Mesenchymal stem cell (in vitro differentiated cells and primary cell): ENCODE results near the gene PRRC2B.
A peak's percentile ranks its signal among the peaks of the same experiment; 100 is the strongest.

Source experiments
- DNase-seq: peaks from one replicate; pipeline ENCODE4 v3.0.0-alpha.2; 2013
- H2AFZ ChIP-seq: one replicate; pipeline ENCODE4 v1.6.1; 2013; ENCODE audit warnings: low read depth, mild to moderate bottlenecking, control low read depth, inconsistent platforms, low read length, moderate library complexity
- H2AK5ac ChIP-seq: 2 replicates; pipeline ENCODE4 v1.6.1; 2013; ENCODE audit warnings: low read length, moderate library complexity, mild to moderate bottlenecking, inconsistent platforms; ENCODE audit not compliant: severe bottlenecking
- H2BK120ac ChIP-seq: one replicate; pipeline ENCODE4 v1.6.1; 2013; ENCODE audit warnings: low read depth, mild to moderate bottlenecking, inconsistent platforms, low read length, moderate library complexity
- H2BK12ac ChIP-seq, 2 experiments: one replicate each; pipeline ENCODE4 v1.6.1; 2013; ENCODE audit warnings: inconsistent platforms in 2 of 2, low read length in 2 of 2, mild to moderate bottlenecking in 2 of 2, moderate library complexity in 2 of 2, control low read depth in 1 of 2
- H2BK15ac ChIP-seq: one replicate; pipeline ENCODE4 v1.6.1; 2013; ENCODE audit warnings: mild to moderate bottlenecking, low read depth, inconsistent platforms; ENCODE audit not compliant: poor library complexity, severe bottlenecking
- H2BK5ac ChIP-seq: 2 replicates; pipeline ENCODE4 v1.6.1; 2013; ENCODE audit warnings: low read depth, mild to moderate bottlenecking, low read length, control low read depth, inconsistent platforms; ENCODE audit not compliant: poor library complexity, severe bottlenecking
- H3K14ac ChIP-seq, 2 experiments: one replicate each; pipeline ENCODE4 v1.6.1; 2013; ENCODE audit warnings: inconsistent platforms in 2 of 2, low read length in 2 of 2, control low read depth in 1 of 2, mild to moderate bottlenecking in 1 of 2, moderate library complexity in 1 of 2
- H3K18ac ChIP-seq, 2 experiments: one replicate each; pipeline ENCODE4 v1.6.1; 2013; ENCODE audit warnings: inconsistent platforms in 2 of 2, low read length in 2 of 2, control low read depth in 1 of 2, low read depth in 1 of 2, mild to moderate bottlenecking in 1 of 2
- H3K23ac ChIP-seq, 2 experiments: one replicate each; pipeline ENCODE4 v1.6.1; 2013; ENCODE audit warnings: inconsistent platforms in 2 of 2, low read length in 2 of 2, mild to moderate bottlenecking in 2 of 2, moderate library complexity in 2 of 2, control low read depth in 1 of 2
- H3K27ac ChIP-seq: 2 replicates; pipeline ENCODE4 v1.5.1; 2013; ENCODE audit warnings: mild to moderate bottlenecking, moderate library complexity, low read length, control low read depth, inconsistent platforms; ENCODE audit not compliant: poor library complexity, severe bottlenecking
- H3K27me3 ChIP-seq, 2 experiments: 2 replicates each; pipeline versions ENCODE4 v1.6.1 to v1.7.0; 2013; ENCODE audit warnings: low read length in 2 of 2, mild to moderate bottlenecking in 2 of 2, moderate library complexity in 2 of 2, control low read depth in 1 of 2, inconsistent platforms in 1 of 2; ENCODE audit not compliant: control insufficient read depth in 1 of 2, insufficient read depth in 1 of 2
- H3K36me3 ChIP-seq, 2 experiments: 2 replicates each; pipeline versions ENCODE4 v1.6.1 to v1.7.0; 2013; ENCODE audit warnings: low read length in 2 of 2, control low read depth in 1 of 2, inconsistent platforms in 1 of 2, low read depth in 1 of 2, mild to moderate bottlenecking in 1 of 2; ENCODE audit not compliant: insufficient read depth in 2 of 2, control insufficient read depth in 1 of 2
- H3K4ac ChIP-seq, 2 experiments: one replicate each; pipeline ENCODE4 v1.6.1; 2013; ENCODE audit warnings: inconsistent platforms in 2 of 2, low read length in 2 of 2, mild to moderate bottlenecking in 2 of 2, moderate library complexity in 2 of 2, control low read depth in 1 of 2, low read depth in 1 of 2
- H3K4me1 ChIP-seq: 2 replicates; pipeline ENCODE4 v1.6.1; 2013; ENCODE audit warnings: low read depth, low read length, control low read depth; ENCODE audit not compliant: control insufficient read depth, insufficient read depth
- H3K4me2 ChIP-seq: 2 replicates; pipeline ENCODE4 v1.6.1; 2013; ENCODE audit warnings: low read length, mild to moderate bottlenecking, inconsistent platforms; ENCODE audit not compliant: poor library complexity, severe bottlenecking
- H3K4me3 ChIP-seq, 2 experiments: 2 replicates each; pipeline versions ENCODE4 v1.5.1 to v1.7.0; 2013; ENCODE audit warnings: low read length in 2 of 2, mild to moderate bottlenecking in 2 of 2, control low read depth in 1 of 2, low read depth in 1 of 2; ENCODE audit not compliant: insufficient read depth in 1 of 2
- H3K79me1 ChIP-seq: replicated peaks from 2 replicates; pipeline ENCODE4 v1.6.1; 2013; ENCODE audit warnings: mild to moderate bottlenecking, control low read depth, low read length, inconsistent platforms; ENCODE audit not compliant: poor library complexity, severe bottlenecking
- H3K9ac ChIP-seq: 2 replicates; pipeline ENCODE4 v1.7.0; 2013; ENCODE audit warnings: mild to moderate bottlenecking, low read length, moderate library complexity
- H3K9me3 ChIP-seq: 2 replicates; pipeline ENCODE4 v1.7.0; 2013; ENCODE audit warnings: mild to moderate bottlenecking, low read length; ENCODE audit not compliant: control insufficient read depth
- H4K8ac ChIP-seq: one replicate; pipeline ENCODE4 v1.6.1; 2013; ENCODE audit warnings: inconsistent platforms, mild to moderate bottlenecking, low read length, moderate library complexity
- H4K91ac ChIP-seq: one replicate; pipeline ENCODE4 v1.6.1; 2013; ENCODE audit warnings: mild to moderate bottlenecking, low read length, inconsistent platforms
- WGBS: methylation state at CpG from one replicate; pipeline ENCODE4 v1.1.7; 2013; ENCODE audit warnings: mixed read lengths; 5-methylcytosine and 5-hydroxymethylcytosine counted together

The PRRC2B gene

DNA sequence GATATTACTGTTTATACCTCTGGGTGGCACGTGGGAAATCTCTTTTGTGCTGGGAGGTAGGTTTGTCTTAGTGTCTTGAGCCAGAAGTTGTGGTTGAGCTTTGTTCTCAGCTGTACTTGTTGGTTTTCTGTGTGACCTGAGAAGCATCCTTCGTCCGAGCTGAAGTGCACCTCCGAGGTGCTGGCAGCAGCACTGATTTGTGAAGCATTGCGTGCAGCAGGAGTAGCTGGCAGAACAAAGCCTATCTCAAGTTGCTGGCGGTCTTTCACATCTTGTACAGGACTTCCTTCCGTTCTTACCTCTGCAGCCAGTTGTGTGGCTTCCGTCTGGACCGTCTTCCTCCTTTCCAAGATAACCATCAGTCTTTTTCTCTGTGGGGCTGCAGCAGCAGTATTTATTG lies 4.3 kb downstream of the PRRC2B start:
- Histone ChIP-seq H4K91ac (no peak overlapping the region), H3K36me3 (peaks cover 3 to 5% of the 10 kb centered on the region in 2 experiments), H3K4me3 (peak overlapping the region in 1 of 2 experiments; percentile 48), H3K14ac (no peak overlapping the region), H4K8ac (no peak overlapping the region), H3K4ac (no peak overlapping the region), H3K27me3 (no peaks in the 10 kb centered on the region), H3K23ac (peak overlapping the region in 1 of 2 experiments; percentile 37), H3K18ac (no peak overlapping the region), H3K4me2 (no peak overlapping the region), H2BK120ac (no peak overlapping the region), H3K9ac (peak overlapping the region; percentile 94), H3K9me3 (no peaks in the 10 kb centered on the region), H2BK12ac (no peak overlapping the region), H2AK5ac (no peak overlapping the region), H2BK15ac (no peak overlapping the region), H2AFZ (no peak overlapping the region), H2BK5ac (no peak overlapping the region), H3K27ac (peak overlapping the region; percentile 3), H3K79me1 (no peaks in the 10 kb centered on the region), H3K4me1 (peaks cover 35% of the 10 kb centered on the region)
- WGBS = 87% methylated on average over 9 of the region's 9 CpGs
- DNase-seq = no peak

DNA sequence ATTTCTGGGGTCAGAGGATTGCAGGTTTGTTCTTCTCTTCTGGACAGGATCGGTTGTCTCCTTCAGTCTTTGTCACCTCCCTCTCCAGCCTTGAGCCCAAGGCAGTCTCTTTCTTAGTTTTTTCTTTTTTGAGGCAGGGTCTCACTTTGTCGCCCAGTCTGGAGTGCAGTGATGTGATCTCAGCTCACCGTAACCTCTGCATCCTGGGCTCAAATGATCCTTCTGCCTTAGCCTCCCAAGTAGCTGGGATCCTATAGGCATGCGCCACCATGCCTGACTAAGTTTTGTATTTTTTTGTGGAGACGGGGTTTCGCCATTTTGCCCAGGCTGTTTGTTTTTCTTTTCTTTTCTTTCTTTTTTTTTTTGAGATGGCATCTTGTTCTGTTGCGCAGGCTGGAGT lies 6.1 kb downstream of the PRRC2B start:
- H3K4me3 ChIP-seq = no peak overlapping the region
- no peaks in the 10 kb centered on the region for H3K9me3 ChIP-seq
- no peak overlapping the region for H2BK5ac ChIP-seq
- H3K4me2 ChIP-seq = no peak overlapping the region
- H3K4me1 ChIP-seq = peaks cover 43% of the 10 kb centered on the region
- 97% methylated on average over 7 of the region's 7 CpGs for WGBS
- H3K36me3 ChIP-seq = peaks cover 3 to 5% of the 10 kb centered on the region in 2 experiments
- no peak overlapping the region for H4K91ac ChIP-seq
- H4K8ac ChIP-seq = no peak overlapping the region
- H2BK12ac ChIP-seq = no peak overlapping the region
- H3K14ac ChIP-seq = no peak overlapping the region
- H2BK15ac ChIP-seq = no peak overlapping the region
- no peak overlapping the region for H2AFZ ChIP-seq
- H3K79me1 ChIP-seq = no peaks in the 10 kb centered on the region
- no peak overlapping the region for H3K4ac ChIP-seq
- no peak for DNase-seq
- H3K27me3 ChIP-seq = no peaks in the 10 kb centered on the region
- H3K27ac ChIP-seq = no peak overlapping the region
- no peak overlapping the region for H3K23ac ChIP-seq
- no peak overlapping the region for H2AK5ac ChIP-seq
- H3K18ac ChIP-seq = peak overlapping the region in 1 of 2 experiments; percentile 18
- H3K9ac ChIP-seq = no peak overlapping the region
- no peak overlapping the region for H2BK120ac ChIP-seq

DNA sequence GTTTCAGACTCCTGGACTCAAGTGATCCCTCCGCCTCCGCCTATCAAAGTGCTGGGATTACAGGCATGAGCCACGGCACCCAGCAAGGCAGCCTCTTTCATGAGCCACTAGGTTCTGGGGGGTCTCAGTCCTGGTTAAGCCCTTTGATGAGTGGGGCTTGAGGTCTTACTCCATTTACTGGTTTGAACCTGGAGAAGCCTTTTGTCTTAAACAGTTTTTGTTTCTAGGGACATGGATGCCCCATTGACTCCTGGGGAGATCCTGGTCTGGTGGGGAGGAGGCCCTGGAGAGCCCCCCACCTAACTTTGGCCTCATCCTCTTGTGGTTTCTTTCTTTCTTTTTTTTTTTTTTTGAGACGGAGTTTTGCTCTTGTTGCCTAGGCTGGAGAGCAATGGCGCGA lies 6.7 kb downstream of the PRRC2B start:
- Histone ChIP-seq H2BK120ac (no peak overlapping the region), H3K14ac (no peak overlapping the region), H3K9me3 (no peaks in the 10 kb centered on the region)

DNA sequence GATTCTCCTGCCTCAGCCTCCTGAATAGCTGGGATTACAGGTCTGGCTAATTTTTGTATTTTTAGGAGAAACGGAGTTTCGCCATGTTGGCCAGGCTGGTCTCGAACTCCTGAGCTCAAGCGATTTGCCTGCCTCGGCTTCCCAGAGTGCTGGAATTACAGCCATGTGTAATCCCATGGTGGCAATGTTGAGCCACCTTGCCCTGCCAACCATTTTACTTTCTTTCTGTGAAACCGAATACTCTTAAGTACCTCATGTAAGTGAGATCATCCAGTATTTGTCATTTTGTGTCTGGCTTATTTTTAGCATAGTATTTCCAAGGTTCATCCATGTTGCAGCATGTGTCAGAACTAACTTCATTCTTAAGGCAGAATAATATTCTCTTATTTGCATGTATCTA lies 8.2 kb downstream of the PRRC2B start:
- Histone ChIP-seq H3K4me3 (peak overlapping the region in 1 of 2 experiments; percentile 68), H3K14ac (no peak overlapping the region), H3K4ac (no peak overlapping the region), H2AFZ (no peak overlapping the region), H2BK5ac (no peak overlapping the region), H4K8ac (no peak overlapping the region), H3K4me2 (no peak overlapping the region), H3K36me3 (peaks cover 3 to 5% of the 10 kb centered on the region in 2 experiments), H3K9ac (peak overlapping the region; percentile 80), H2BK15ac (no peak overlapping the region), H3K9me3 (no peaks in the 10 kb centered on the region), H4K91ac (no peak overlapping the region), H3K23ac (no peak overlapping the region), H2BK12ac (no peak overlapping the region), H3K27ac (peak overlapping the region; percentile 11), H2AK5ac (no peak overlapping the region), H3K18ac (no peak overlapping the region), H3K79me1 (no peaks in the 10 kb centered on the region), H3K27me3 (no peaks in the 10 kb centered on the region), H2BK120ac (no peak overlapping the region), H3K4me1 (peaks cover 48% of the 10 kb centered on the region)
- peak; percentile 60 for DNase-seq
- WGBS = 96% methylated on average over 5 of the region's 6 CpGs

More for the DNA sequence above, 6.7 kb downstream of the PRRC2B start:
- Histone ChIP-seq H2BK12ac (no peak overlapping the region), H3K18ac (no peak overlapping the region), H2BK5ac (no peak overlapping the region), H3K27ac (peak overlapping the region; percentile 12), H3K4me1 (peaks cover 46% of the 10 kb centered on the region), H2AK5ac (no peak overlapping the region), H3K36me3 (peaks cover 3 to 5% of the 10 kb centered on the region in 2 experiments), H3K4me2 (no peak overlapping the region), H3K23ac (no peak overlapping the region), H3K27me3 (no peaks in the 10 kb centered on the region), H4K8ac (peak overlapping the region; percentile 49), H3K9ac (no peak overlapping the region), H3K4me3 (no peak overlapping the region), H4K91ac (no peak overlapping the region), H3K79me1 (no peaks in the 10 kb centered on the region), H3K4ac (no peak overlapping the region), H2BK15ac (no peak overlapping the region), H2AFZ (no peak overlapping the region)
- DNase-seq = no peak
- over 99% methylated on average over 5 of the region's 6 CpGs for WGBS
